NCI-H1417 (cell line): ENCODE measurements around the gene TRIM17.

Source experiments
- DNase-seq, 3 experiments: peaks; one replicate each; lab custom pipeline; 2025; lab: John Stamatoyannopoulos, UW

Gene TRIM17

GRCh38 chr1:228401782-228402640 lies 14.7 kb downstream of the TRIM17 start:
- DNase-seq = no peak

GRCh38 chr1:228400692-228401454 lies 15.8 kb downstream of the TRIM17 start:
- DNase-seq = no peak

GRCh38 chr1:228400237-228400651 lies 16.4 kb downstream of the TRIM17 start:
- DNase-seq = no peak

- no peak for DNase-seq
Measured at GRCh38 chr1:228399531-228400236, 17.0 kb downstream of the TRIM17 start.

- DNase-seq = no peak
Measured at GRCh38 chr1:228398741-228399461, 17.8 kb downstream of the TRIM17 start.

GRCh38 chr1:228397966-228398365 lies 18.7 kb downstream of the TRIM17 start:
- DNase-seq = no peak

GRCh38 chr1:228396770-228397662 lies 19.6 kb downstream of the TRIM17 start:
- no peak for DNase-seq

GRCh38 chr1:228394571-228395394 lies 21.9 kb downstream of the TRIM17 start:
- no peak for DNase-seq

GRCh38 chr1:228393811-228394570 lies 22.7 kb downstream of the TRIM17 start:
- DNase-seq = no peak

- no peak for DNase-seq
Measured at GRCh38 chr1:228393268-228393701, 23.4 kb downstream of the TRIM17 start.

- peak in 1 of 3 experiments; percentile 10 for DNase-seq
Measured at GRCh38 chr1:228392111-228392936, 24.3 kb downstream of the TRIM17 start.

- DNase-seq = no peak
Measured at GRCh38 chr1:228391411-228392020, 25.1 kb downstream of the TRIM17 start.

GRCh38 chr1:228390649-228391048 lies 26.0 kb downstream of the TRIM17 start:
- no peak for DNase-seq

GRCh38 chr1:228387321-228387720 lies 29.3 kb downstream of the TRIM17 start:
- no peak for DNase-seq

GRCh38 chr1:228385232-228385631 lies 31.4 kb downstream of the TRIM17 start:
- DNase-seq = no peak

- DNase-seq = no peak
Measured at GRCh38 chr1:228383773-228384172, 32.9 kb downstream of the TRIM17 start.

- DNase-seq = no peak
Measured at GRCh38 chr1:228381356-228381755, 35.3 kb downstream of the TRIM17 start.

GRCh38 chr1:228379666-228380065 lies 37.0 kb downstream of the TRIM17 start:
- DNase-seq = no peak
